CD4-positive, alpha-beta T cell (primary cell): Measurements from ENCODE around the gene PIR. TPM values are rescaled to one million over a fixed set of nuclear protein-coding genes. Genes with fewer than 3 reads are reported as not detected.

ENCODE experiments used
- ATAC-seq: fragments of 200-7000 bp; cut with Tn5 transposase; one replicate; pipeline ENCODE4 v1.10.0; 2022; ENCODE audit warnings: mild to moderate bottlenecking; ENCODE audit not compliant: poor library complexity
- CTCF ChIA-PET: fragments of 350-600 bp; sonication (Branson Sonifier 250); formaldehyde crosslinking; loops from one replicate; lab custom pipeline; 2021; ENCODE audit warnings: antibody characterized with exemption, inconsistent platforms; lab: Charles Lee
- POLR2A ChIA-PET: fragments of 350-600 bp; sonication (Branson Sonifier 250); formaldehyde crosslinking; loops from one replicate; lab custom pipeline; 2021; ENCODE audit warnings: antibody characterized with exemption, inconsistent platforms; lab: Charles Lee
- DNase-seq, 14 experiments: peaks; one replicate each; pipeline ENCODE4 v3.0.0-alpha.2; 2013 to 2020; ENCODE audit warnings: mixed read lengths in 2 of 14
- H3K27ac ChIP-seq, 2 donors: one replicate each; pipeline versions ENCODE4 v1.5.1 to v1.7.0; 2013; ENCODE audit warnings: low read length in 2 of 2, low read depth in 1 of 2, mild to moderate bottlenecking in 1 of 2
- H3K27me3 ChIP-seq, 2 experiments: 1 replicate in 1 of 2; 2 replicates in 1 of 2; pipeline versions ENCODE4 v1.6.1 to v1.7.0; 2013; ENCODE audit warnings: low read length in 2 of 2, control low read depth in 1 of 2, mild to moderate bottlenecking in 1 of 2, moderate library complexity in 1 of 2; ENCODE audit not compliant: insufficient read depth in 2 of 2, control insufficient read depth in 1 of 2
- H3K36me3 ChIP-seq: one replicate; pipeline ENCODE4 v1.6.1; 2013; ENCODE audit warnings: low read length, control low read depth; ENCODE audit not compliant: insufficient read depth
- H3K4me1 ChIP-seq: one replicate; pipeline ENCODE4 v1.6.1; 2013; ENCODE audit warnings: low read length, control low read depth; ENCODE audit not compliant: insufficient read depth
- H3K4me3 ChIP-seq: one replicate; pipeline ENCODE4 v1.5.1; 2013; ENCODE audit warnings: mild to moderate bottlenecking, low read length, moderate library complexity
- H3K9me3 ChIP-seq, 2 experiments: 1 replicate in 1 of 2; 2 replicates in 1 of 2; pipeline versions ENCODE4 v1.6.1 to v1.7.0; 2013; ENCODE audit warnings: low read length in 2 of 2, mild to moderate bottlenecking in 2 of 2, control low read depth in 1 of 2, moderate library complexity in 1 of 2; ENCODE audit not compliant: control insufficient read depth in 1 of 2, insufficient read depth in 1 of 2
- H3K27ac Mint-ChIP-seq: one replicate; pipeline ENCODE4 v1.8.0; 2020; ENCODE audit warnings: mixed read lengths
- H3K27me3 Mint-ChIP-seq: one replicate; pipeline ENCODE4 v1.8.0; 2021; ENCODE audit warnings: mixed read lengths
- H3K36me3 Mint-ChIP-seq: one replicate; pipeline ENCODE4 v1.8.0; 2021; ENCODE audit warnings: low read depth, mixed read lengths
- H3K4me1 Mint-ChIP-seq: one replicate; pipeline ENCODE4 v1.8.0; 2021; ENCODE audit warnings: low read depth, mixed read lengths
- H3K4me3 Mint-ChIP-seq: one replicate; pipeline ENCODE4 v1.8.0; 2020; ENCODE audit warnings: mild to moderate bottlenecking, mixed read lengths
- H3K9me3 Mint-ChIP-seq: one replicate; pipeline ENCODE4 v1.8.0; 2020; ENCODE audit warnings: mixed read lengths
- CTCF ChIP-seq: fragments of 200-600 bp; IDR thresholded peaks from one replicate; pipeline ENCODE4 v1.8.0; 2022; ENCODE audit warnings: antibody characterized with exemption, mild to moderate bottlenecking
- intact Hi-C, 2 experiments: fragments of 100-400 bp; cut with DNase I in 1 of 2; cut with micrococcal nuclease in 1 of 2; formaldehyde crosslinking; loops; one replicate each; pipeline versions ENCODE4 v1.15.1 to v1.9.0; 2023 to 2025; cut with DNase I, micrococcal nuclease
- total RNA-seq, 174 experiments: library from RNA in 2 of 174; stranded (reverse) in 2 of 174; gene quantifications; one replicate each; pipeline ENCODE4 v1.2.3 and lab custom pipeline; 2021 to 2026

PIR gene
- total RNA-seq, 2 experiments from 2014 or later, result not detected

GRCh38 chrX:15404401-15405096 is 88.6 kb downstream of the PIR start:
- no peaks in the 10 kb centered on the region for H3K9me3 Mint-ChIP-seq
- POLR2A ChIA-PET, result no interaction called here
- H3K4me1 Mint-ChIP-seq, result peaks cover 5% of the 10 kb centered on the region
- no peaks in the 10 kb centered on the region for H3K36me3 ChIP-seq
- H3K9me3 ChIP-seq, result no peaks in the 10 kb centered on the region
- H3K27ac Mint-ChIP-seq, result no peak overlapping the region
- CTCF ChIA-PET, result no interaction called here
- ATAC-seq, result no peak
- H3K4me3 Mint-ChIP-seq, result no peak overlapping the region
- H3K4me3 ChIP-seq, result no peak overlapping the region
- no peaks in the 10 kb centered on the region for H3K4me1 ChIP-seq
- H3K27ac ChIP-seq, result no peak overlapping the region
- H3K27me3 ChIP-seq, result no peaks in the 10 kb centered on the region
- H3K36me3 Mint-ChIP-seq, result no peaks in the 10 kb centered on the region
- DNase-seq, result no peak
- H3K27me3 Mint-ChIP-seq, result no peaks in the 10 kb centered on the region
- no peak for TF ChIP-seq CTCF
- intact Hi-C loops, result no loop called here

- no peaks in the 10 kb centered on the region for H3K36me3 Mint-ChIP-seq
Observed at GRCh38 chrX:15401378-15401777, 91.8 kb downstream of the PIR start.

GRCh38 chrX:15399962-15400391 is 93.2 kb downstream of the PIR start:
- H3K27me3 ChIP-seq, result no peaks in the 10 kb centered on the region
- CTCF ChIA-PET, result interaction anchor here (1.4 kb wide), 1 partner anchor 17 kb away, joined by 3 read pairs; no protein-coding TSS in a partner anchor
- POLR2A ChIA-PET, result no interaction called here
- no peaks in the 10 kb centered on the region for H3K27me3 Mint-ChIP-seq
- TF ChIP-seq CTCF, result no peak
- intact Hi-C loops, result no loop called here
- no peaks in the 10 kb centered on the region for H3K9me3 ChIP-seq
- no peaks in the 10 kb centered on the region for H3K36me3 ChIP-seq
- H3K4me3 Mint-ChIP-seq, result no peak overlapping the region
- H3K9me3 Mint-ChIP-seq, result no peaks in the 10 kb centered on the region
- ATAC-seq, result no peak
- H3K4me1 ChIP-seq, result no peaks in the 10 kb centered on the region
- no peak for DNase-seq
- H3K27ac Mint-ChIP-seq, result no peak overlapping the region
- H3K4me1 Mint-ChIP-seq, result peaks cover 5% of the 10 kb centered on the region
- no peaks in the 10 kb centered on the region for H3K36me3 Mint-ChIP-seq
- H3K4me3 ChIP-seq, result no peak overlapping the region
- no peak overlapping the region for H3K27ac ChIP-seq

More at GRCh38 chrX:15401378-15401777, 91.8 kb downstream of the PIR start:
- no peak overlapping the region for H3K4me3 Mint-ChIP-seq
- H3K4me1 Mint-ChIP-seq, result peaks cover 5% of the 10 kb centered on the region
- intact Hi-C loops, result no loop called here
- H3K36me3 ChIP-seq, result no peaks in the 10 kb centered on the region
- no peaks in the 10 kb centered on the region for H3K9me3 ChIP-seq
- ChIA-PET CTCF (interaction anchor here (1.4 kb wide), 1 partner anchor 19 kb away, joined by 3 read pairs; no protein-coding TSS in a partner anchor), POLR2A (no interaction called here)
- no peaks in the 10 kb centered on the region for H3K27me3 ChIP-seq
- H3K4me1 ChIP-seq, result no peaks in the 10 kb centered on the region
- DNase-seq (no peak), ATAC-seq (no peak)
- H3K9me3 Mint-ChIP-seq, result no peaks in the 10 kb centered on the region
- no peak overlapping the region for H3K27ac Mint-ChIP-seq
- H3K27ac ChIP-seq, result no peak overlapping the region
- H3K4me3 ChIP-seq, result no peak overlapping the region
- no peaks in the 10 kb centered on the region for H3K27me3 Mint-ChIP-seq
- TF ChIP-seq CTCF, result no peak
